K562 (cell line): ENCODE data around the gene WDR46. TPM values are rescaled to one million over a fixed set of nuclear protein-coding genes. Genes with fewer than 3 reads are reported as not detected.

Experiments
- ATF1 ChIP-seq, 2 experiments: fragments of 450-650 bp in 1 of 2; IDR thresholded peaks; 2 replicates each; pipeline ENCODE4 v1.6.1; 2016; ENCODE audit warnings: missing compliant biosample characterization in 1 of 2, missing genetic modification characterization in 1 of 2
- ATF3 ChIP-seq, 2 experiments: fragments of 450-650 bp in 1 of 2; sonication (generic) in 1 of 2; formaldehyde crosslinking in 1 of 2; IDR thresholded peaks in 1 of 2; conservative IDR thresholded peaks in 1 of 2; 2 replicates each; pipeline versions ENCODE4 v1.6.1 to v1.8.1; 2016 to 2023; ENCODE audit warnings: mild to moderate bottlenecking in 2 of 2, moderate library complexity in 2 of 2, inconsistent platforms in 1 of 2, missing genetic modification reagents in 1 of 2
- CBFA2T2 ChIP-seq: fragments of 450-650 bp; conservative IDR thresholded peaks from 2 replicates; pipeline ENCODE4 v1.6.1; 2017; ENCODE audit warnings: mild to moderate bottlenecking
- ESRRB ChIP-seq: fragments of 250-450 bp; sonication (Bioruptor Pico); IDR thresholded peaks from 2 replicates; pipeline ENCODE4 v1.5.0; 2020; ENCODE audit warnings: mild to moderate bottlenecking, moderate library complexity, borderline replicate concordance
- FOXM1 ChIP-seq, 2 experiments: fragments of 450-650 bp in 1 of 2; sonication (generic) in 1 of 2; formaldehyde crosslinking in 1 of 2; IDR thresholded peaks; 2 replicates each; pipeline versions ENCODE4 v1.6.1 to v1.9.0; 2017 to 2022; ENCODE audit warnings: low read depth in 2 of 2, mild to moderate bottlenecking in 2 of 2, missing genetic modification reagents in 1 of 2, moderate library complexity in 1 of 2
- LEF1 ChIP-seq: fragments of 450-650 bp; IDR thresholded peaks from 2 replicates; pipeline ENCODE4 v1.6.1; 2016; ENCODE audit warnings: mild to moderate bottlenecking
- RERE ChIP-seq: sonication (generic); formaldehyde crosslinking; IDR thresholded peaks from 2 replicates; pipeline ENCODE4 v1.8.0; 2023; ENCODE audit warnings: missing genetic modification reagents, mild to moderate bottlenecking, borderline replicate concordance
- SP1 ChIP-seq: sonication (generic); formaldehyde crosslinking; IDR thresholded peaks from 2 replicates; pipeline ENCODE4 v1.8.1; 2022; ENCODE audit warnings: mild to moderate bottlenecking, missing genetic modification reagents
- YY1 ChIP-seq, 3 experiments: IDR thresholded peaks; 2 replicates each; pipeline ENCODE4 v1.6.1; 2011; ENCODE audit warnings: low read length in 2 of 3, mild to moderate bottlenecking in 2 of 3, moderate library complexity in 2 of 3, borderline replicate concordance in 1 of 3, control low read depth in 1 of 3, low read depth in 1 of 3; ENCODE audit not compliant: insufficient read depth in 3 of 3, insufficient replicate concordance in 2 of 3, control insufficient read depth in 1 of 3, insufficient read length in 1 of 3; ENCODE audit errors: extremely low read depth in 1 of 3
- ZKSCAN8 ChIP-seq: fragments of 200-800 bp; sonication (Bioruptor generic); IDR thresholded peaks from 2 replicates; pipeline ENCODE4 v1.6.1; 2016; ENCODE audit warnings: missing genetic modification characterization, missing compliant biosample characterization
- ZNF589 ChIP-seq: fragments of 200-800 bp; sonication (Bioruptor generic); IDR thresholded peaks from 2 replicates; pipeline ENCODE4 v1.6.1; 2016; ENCODE audit warnings: low read depth, missing genetic modification characterization, missing compliant biosample characterization
- polyA plus RNA-seq, 8 experiments: library from polyadenylated mRNA; depleted of rRNA in 4 of 8; stranded (reverse) in 5 of 8; unstranded in 3 of 8; fragments of >200 nt; fragmentation: Nextera tagmentation in 2 of 8; fragmentation: Illumina TruSeq in 1 of 8; extraction: Ambion mirVana in 2 of 8; extraction: Trizol in 1 of 8; gene quantifications; 2 replicates each; pipeline versions ENCODE4 v1.2.1 to v1.2.3, GENCODE V29; 2011 to 2014; ENCODE audit warnings: inconsistent platforms in 1 of 8, missing spikeins in 1 of 8
- total RNA-seq, 7 experiments: library from RNA; depleted of rRNA in 6 of 7; stranded (reverse); fragments of >200 nt in 6 of 7; fragmentation: Illumina TruSeq in 2 of 7; extraction: Trizol in 2 of 7; gene quantifications; 2 replicates each; pipeline versions ENCODE4 v1.2.1 to v1.2.3, GENCODE V29; 2011 to 2021; ENCODE audit warnings: low replicate concordance in 1 of 7
- TF ChIP-seq, protein P1 (sequence below): fragments of 450-650 bp; IDR thresholded peaks from 2 replicates; pipeline ENCODE4 v1.6.1; 2018; ENCODE audit not compliant: partially characterized antibody

Gene WDR46
- total and polyA plus RNA-seq, 9 of the 15 experiments (the other 6 are each of a cell fraction or from before 2014, with no cell fraction given): 8.9 to 146 (median 93.1) TPM

GRCh38 chr6:33314943-33315792, 26.1 kb upstream of the WDR46 start (continued):
- TF ChIP-seq RERE (CRISPR knock-in tag): no peak
- TF ChIP-seq SP1 (CRISPR knock-in tag): peak; percentile 87
- TF ChIP-seq ATF1 (CRISPR knock-in tag; IDR thresholded peaks at IDR 0.05): no peak
- peak; percentile 84 for TF ChIP-seq ATF1 (tag; IDR thresholded peaks at IDR 0.05)
- TF ChIP-seq ESRRB: no peak
- no peak for TF ChIP-seq CBFA2T2
- no peak for TF ChIP-seq LEF1
- TF ChIP-seq, protein P1, sequence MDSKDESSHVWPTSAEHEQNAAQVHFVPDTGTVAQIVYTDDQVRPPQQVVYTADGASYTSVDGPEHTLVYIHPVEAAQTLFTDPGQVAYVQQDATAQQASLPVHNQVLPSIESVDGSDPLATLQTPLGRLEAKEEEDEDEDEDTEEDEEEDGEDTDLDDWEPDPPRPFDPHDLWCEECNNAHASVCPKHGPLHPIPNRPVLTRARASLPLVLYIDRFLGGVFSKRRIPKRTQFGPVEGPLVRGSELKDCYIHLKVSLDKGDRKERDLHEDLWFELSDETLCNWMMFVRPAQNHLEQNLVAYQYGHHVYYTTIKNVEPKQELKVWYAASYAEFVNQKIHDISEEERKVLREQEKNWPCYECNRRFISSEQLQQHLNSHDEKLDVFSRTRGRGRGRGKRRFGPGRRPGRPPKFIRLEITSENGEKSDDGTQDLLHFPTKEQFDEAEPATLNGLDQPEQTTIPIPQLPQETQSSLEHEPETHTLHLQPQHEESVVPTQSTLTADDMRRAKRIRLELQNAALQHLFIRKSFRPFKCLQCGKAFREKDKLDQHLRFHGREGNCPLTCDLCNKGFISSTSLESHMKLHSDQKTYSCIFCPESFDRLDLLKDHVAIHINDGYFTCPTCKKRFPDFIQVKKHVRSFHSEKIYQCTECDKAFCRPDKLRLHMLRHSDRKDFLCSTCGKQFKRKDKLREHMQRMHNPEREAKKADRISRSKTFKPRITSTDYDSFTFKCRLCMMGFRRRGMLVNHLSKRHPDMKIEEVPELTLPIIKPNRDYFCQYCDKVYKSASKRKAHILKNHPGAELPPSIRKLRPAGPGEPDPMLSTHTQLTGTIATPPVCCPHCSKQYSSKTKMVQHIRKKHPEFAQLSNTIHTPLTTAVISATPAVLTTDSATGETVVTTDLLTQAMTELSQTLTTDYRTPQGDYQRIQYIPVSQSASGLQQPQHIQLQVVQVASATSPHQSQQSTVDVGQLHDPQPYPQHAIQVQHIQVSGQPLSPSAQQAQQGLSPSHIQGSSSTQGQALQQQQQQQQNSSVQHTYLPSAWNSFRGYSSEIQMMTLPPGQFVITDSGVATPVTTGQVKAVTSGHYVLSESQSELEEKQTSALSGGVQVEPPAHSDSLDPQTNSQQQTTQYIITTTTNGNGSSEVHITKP: no peak
- TF ChIP-seq ZKSCAN8 (CRISPR knock-in tag): no peak
- TF ChIP-seq ZNF589 (CRISPR knock-in tag): no peak
- no peak for TF ChIP-seq ATF3 (IDR thresholded peaks at IDR 0.05)
- 0 out of 2 replicates have a peak, but pooled peaks have one; percentile 7 for TF ChIP-seq ATF3 (CRISPR knock-in tag; conservative IDR thresholded peaks at IDR 0.05)
- TF ChIP-seq YY1 (IDR thresholded peaks at IDR 0.05; ENCODE audit: borderline replicate concordance in 1 of 3, control insufficient read depth in 1 of 3, extremely low read depth in 1 of 3, insufficient read depth in 3 of 3, insufficient read length in 1 of 3, insufficient replicate concordance in 2 of 3, low read depth in 1 of 3, low read length in 2 of 3): peak in 1 of 3 experiments; percentile 31
- no peak for TF ChIP-seq FOXM1 (IDR thresholded peaks at IDR 0.05; ENCODE audit: low read depth)
- no peak for TF ChIP-seq FOXM1 (CRISPR knock-in tag; IDR thresholded peaks at IDR 0.05; ENCODE audit: low read depth)
